ENCODE results near the gene DGKG. TPM values are rescaled to one million over a fixed set of nuclear protein-coding genes. Genes with fewer than 3 reads are reported as not detected.

DGKG gene
- total RNA-seq, 1 donor from 2014 or later = 0.71 TPM

DNA sequence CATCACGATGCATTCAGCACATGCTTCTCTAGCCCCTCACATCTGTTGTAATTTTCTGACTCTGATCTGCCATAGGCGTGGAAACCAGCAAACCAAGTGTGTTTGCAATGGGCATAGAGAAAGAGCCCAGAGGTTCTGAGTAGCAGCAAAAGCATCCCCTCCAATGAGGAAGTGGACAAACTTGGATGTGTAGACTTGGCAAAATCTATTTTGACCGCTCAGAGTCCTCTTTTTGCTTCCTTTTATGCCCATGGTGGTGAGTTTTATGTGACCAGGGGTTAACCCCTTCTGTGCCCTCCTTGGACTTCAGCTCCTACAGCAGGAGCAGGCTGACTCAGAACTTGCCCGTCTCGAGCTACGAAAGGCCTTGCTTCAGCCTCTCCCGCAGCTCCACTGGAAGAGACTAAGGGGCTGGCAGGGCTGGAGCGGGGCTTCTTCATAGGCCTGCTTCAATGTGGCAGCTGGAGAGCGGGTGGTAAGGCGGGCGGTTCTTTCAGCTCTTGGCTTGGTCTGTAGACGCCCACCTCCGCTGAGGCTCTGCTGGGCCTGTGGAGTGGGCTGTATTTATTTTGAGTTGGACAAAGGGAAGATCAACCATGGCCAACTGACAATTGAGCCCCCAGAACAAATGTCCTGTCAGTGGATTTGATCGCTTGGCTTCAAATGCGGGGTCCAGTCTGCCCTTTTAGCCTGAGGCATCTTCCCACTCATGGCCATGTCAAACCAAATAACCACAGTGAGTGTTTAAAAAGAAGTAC is 246.6 kb downstream of the DGKG start:
- intact Hi-C loops (cut with micrococcal nuclease) = no loop called here

DNA sequence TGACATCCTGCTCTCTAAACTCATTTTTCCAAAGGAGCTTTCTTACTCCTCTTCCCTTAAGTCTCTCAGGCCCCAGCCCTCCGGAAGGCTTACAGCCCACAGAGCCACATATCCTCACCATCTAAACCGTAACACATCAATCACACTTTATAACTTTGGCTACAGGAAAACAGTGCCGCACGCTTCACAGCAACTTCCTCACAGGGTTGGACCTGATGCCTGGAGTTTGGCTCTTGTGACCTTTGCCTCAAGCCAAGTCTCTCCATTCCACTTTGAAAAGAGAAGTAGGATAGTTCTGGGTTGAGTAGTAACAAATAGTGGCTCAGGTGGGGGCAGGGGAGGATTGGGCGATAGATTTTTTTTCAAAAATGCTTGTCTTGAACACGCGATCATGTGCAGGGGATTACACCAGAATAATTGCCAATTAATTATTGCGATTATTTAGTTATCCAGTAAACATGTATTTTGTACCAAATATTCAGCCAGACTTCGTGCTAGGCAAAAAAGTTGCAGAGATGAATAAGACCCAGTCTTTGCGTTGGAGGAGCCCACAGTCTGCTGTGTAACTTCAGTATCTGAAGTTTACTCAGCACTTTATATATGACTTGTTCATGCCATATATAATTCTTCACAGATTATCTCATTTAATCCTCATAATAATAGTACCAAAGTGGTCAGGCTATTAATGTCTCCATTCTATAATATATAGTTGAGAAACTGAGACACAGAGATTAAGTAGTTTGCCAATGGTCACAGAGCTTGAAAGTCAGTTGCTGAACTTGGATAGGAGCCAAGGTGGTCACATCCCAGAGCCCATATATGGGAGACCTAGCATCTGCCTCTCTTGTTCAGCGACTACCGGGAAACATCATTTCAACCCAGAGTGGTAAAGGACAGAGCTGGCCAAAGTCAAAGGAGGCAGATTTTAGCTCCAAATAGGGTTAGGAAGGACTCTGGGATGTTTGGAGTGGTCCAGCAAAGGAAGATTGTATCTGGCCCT is 250.8 kb downstream of the DGKG start:
- intact Hi-C loops (cut with micrococcal nuclease) = no loop called here

DNA sequence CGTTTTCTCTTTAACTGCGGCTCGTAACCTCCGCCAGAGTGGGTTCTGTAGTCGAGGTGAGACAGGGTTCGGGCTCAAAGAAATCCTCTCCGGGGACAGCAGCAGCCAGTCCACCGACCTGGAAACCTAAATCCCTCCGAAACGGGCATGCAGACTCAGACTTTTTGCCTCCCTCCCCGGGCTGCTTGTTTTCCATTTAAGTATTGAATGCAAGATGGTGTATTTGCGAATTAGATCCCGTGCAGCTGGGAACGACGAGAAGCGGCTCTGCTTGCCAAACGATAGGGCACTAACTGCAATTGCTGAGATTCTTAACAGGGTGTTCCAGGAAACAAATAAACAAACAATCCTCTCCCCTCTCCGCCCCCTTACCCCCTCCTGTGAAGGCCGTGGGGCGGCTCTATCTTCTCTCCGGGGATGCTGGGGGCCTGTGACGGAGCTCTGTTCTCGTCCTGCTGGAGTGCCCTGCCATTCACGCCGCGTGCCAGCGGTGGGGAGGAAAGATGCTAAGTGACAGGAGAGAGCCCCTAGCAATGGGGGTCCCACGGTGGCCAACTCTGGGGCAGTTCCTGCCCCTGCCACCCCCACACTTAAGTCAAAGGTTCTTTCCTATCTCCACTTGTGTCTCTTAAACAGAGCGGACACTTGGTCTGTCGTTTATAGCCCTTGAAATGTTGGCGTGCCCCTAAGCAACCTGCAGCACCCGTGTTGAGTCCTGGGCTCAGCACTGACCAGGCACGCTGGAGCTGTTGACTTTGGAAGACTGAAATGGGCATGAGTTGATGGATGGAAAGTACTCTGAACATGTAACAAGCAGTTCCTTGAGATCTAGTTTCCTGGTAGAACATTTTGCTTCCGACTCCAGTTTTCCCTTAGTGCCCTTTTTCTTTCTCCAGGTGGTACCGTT is 251.9 kb downstream of the DGKG start:
- intact Hi-C loops (cut with micrococcal nuclease) = loop anchor here (1.0 to 5.0 kb wide), 17 partner anchors 41 to 1298 kb away; partner anchors contain the start of genes DNAJB11, EIF4A2, RFC4 and RPL39L

DNA sequence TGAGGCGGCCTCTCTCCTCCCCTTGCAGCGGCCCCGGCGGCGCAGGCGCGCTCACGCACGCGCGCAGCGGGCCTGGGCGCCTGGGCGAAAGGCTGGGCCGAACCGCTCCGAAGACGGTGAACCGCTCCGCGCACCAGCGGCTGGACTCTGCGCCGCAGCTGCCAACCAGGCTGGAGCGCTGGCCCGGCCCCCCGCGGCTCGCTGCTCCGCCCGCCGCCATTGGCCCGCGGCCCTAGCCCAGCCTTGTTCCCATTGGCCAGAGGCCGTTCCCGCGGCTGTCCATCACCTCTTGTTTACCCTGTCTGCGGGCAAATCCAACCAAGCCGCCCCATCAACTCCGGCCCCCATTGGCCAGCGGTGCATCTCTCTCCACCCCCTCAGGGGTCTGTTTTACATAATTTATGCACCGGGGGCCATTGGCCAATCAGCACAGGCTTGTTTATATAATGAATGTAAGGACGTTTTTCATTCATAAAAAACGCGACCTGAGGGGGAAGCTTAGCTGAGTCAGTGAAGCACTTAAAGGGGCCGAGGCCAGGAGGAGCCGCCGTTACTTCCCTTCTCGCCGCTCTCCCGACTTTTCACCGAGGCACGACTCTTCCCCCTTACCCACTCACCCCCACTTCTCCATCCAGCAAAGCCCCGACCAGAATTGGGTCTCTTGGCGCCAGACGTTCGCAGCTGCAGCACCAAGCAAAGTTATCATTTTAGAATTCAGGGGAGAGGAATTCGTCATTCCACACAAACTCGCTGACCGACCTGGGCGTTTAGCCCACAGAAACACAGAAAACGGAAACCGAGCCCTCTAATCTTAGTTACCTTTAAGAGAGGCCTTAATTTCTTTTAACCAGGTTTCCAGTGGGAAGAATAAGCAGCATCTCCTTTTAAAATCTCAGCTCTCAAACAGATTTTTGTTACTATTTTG is 252.8 kb downstream of the DGKG start, which contains the start of gene ETV5:
Gene ETV5, minus strand, starts transcription at position 149 of the 925 bp plus-strand sequence. CDS start 3,221 bp downstream, outside the sequence.
- intact Hi-C loops (cut with micrococcal nuclease) = loop anchor here (1.0 to 5.0 kb wide), 17 partner anchors 42 to 1297 kb away; partner anchors contain the start of genes DNAJB11, EIF4A2, RFC4 and RPL39L

DNA sequence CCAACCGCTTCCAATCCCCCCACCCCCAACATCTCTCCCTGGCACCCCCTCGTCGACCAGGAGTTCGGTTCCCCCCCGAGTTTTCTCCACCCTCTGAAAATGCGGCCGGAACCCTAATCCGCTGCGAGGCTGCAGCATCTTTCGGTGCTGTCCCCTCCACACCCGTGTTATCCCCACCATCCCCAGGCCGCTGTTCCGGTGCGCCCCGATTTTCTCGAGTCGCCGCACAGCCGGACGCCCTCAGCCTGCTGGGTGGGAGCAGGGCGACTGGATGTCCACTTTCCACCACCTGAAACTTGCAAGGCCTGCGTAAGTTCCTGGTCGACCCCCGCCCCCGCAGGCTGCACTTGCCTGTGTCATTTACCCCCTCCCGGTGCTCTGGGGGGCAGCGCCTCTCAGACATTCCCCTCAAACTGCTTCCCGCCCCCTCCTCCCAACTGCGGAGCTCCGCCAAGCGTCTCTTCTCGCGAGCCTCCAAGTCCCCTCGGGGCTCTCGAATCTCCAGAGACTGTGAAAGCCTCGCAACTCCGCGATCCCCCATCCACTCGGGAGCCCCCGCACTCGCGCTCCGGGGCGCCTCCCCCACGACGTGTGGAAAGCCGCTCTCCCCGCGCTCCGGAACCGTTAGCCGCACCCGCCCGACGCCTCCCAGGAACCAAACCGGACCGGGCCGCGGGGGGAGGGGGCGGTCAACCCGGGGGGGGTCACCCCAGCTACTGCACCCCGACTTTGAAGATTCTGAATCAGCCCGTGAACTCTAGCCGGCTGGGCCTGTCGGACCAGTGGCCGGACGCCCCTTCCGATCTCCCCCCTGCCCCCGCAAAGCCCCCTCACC is 253.7 kb downstream of the DGKG start:
- intact Hi-C loops (cut with micrococcal nuclease) = loop anchor here (2.0 to 5.0 kb wide), 4 partner anchors 432 to 1296 kb away; partner anchors contain the start of genes SENP2 and VPS8

DNA sequence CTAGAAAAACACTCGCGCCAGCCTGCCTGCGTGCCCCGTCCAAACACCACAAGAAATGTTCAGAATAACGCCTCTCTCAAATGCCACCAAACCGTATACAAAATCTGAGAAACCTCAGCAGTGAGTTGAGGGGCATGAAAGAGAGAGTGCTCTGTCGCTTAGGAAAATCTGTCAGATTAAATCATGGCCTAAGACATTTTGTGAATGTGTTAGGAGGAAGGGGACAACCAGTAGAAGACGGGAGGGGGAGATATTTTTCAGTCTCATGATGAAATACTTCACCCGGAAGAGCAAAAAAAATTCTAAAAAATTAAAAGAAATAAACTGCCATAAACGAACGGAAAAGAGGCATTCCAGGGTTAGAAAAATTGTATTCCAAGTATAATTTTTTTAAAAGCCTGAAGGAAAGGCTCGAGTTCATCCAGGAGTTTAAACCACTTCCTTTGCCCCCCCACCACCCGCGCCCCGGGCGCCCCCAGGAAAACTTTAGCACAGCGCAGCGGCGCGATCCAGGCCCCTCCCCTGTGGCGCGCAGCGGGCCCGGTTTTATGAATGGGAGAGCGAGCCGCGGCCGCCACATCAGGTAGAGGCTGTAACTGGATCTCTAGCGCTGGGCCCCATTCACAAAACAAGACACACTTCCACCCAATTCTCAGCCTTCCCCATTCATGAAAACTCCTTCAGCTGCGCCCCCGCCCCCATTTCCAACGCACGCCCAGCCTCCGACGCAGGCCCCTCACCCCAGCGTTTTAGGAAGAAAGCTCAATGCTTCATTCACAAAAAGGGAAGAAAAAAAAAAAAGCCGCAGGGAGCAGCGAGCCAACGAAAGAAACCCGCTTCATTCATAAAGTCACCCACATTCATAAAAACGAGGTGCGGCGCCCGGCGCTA is 254.6 kb downstream of the DGKG start:
- intact Hi-C loops (cut with micrococcal nuclease) = loop anchor here (2.0 to 5.0 kb wide), 4 partner anchors 433 to 1295 kb away; partner anchors contain the start of genes SENP2 and VPS8

DNA sequence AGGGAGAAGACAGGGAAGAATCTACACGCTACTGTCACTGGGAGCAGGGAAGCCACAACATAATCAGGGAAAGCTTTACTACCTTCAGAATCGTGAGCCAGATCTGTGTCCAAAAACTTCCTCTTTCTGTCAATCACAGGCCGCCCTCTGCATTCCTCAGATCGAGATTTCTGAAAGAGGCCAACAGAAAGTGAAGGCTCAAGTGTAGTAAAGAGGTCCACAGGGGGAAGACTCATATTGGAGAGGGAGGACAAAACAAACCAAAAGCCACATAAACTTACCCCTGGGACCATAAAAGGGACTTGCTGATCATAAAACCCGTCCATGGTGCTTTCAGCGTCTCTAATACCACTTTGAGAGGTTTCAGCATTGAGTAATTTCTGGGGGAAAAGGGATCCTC is 256.5 kb downstream of the DGKG start:
- intact Hi-C loops (cut with micrococcal nuclease) = loop anchor here (5.0 kb wide), 3 partner anchors 518 to 1293 kb away; partner anchors contain the start of genes SENP2 and VPS8

DNA sequence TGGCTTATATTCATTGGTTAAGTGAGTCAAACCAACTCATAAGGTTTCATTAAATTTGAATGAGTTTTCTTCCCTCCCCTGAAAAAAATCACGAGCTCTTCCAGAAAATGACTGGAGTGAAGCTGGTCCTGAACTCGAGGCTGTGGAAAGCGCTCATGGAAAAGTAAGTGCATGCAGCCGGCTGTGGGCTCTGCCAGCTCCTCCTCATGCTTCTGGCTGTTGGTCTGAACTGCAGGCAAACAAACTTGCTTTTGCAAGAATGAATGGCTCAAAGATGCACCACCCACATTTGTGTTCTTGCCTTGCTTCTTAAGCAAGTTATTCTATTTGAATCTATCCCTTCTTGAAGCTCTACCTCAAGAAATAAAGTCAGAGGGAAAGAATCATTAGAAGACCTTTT is 259.3 kb downstream of the DGKG start:
- intact Hi-C loops (cut with micrococcal nuclease) = no loop called here

DNA sequence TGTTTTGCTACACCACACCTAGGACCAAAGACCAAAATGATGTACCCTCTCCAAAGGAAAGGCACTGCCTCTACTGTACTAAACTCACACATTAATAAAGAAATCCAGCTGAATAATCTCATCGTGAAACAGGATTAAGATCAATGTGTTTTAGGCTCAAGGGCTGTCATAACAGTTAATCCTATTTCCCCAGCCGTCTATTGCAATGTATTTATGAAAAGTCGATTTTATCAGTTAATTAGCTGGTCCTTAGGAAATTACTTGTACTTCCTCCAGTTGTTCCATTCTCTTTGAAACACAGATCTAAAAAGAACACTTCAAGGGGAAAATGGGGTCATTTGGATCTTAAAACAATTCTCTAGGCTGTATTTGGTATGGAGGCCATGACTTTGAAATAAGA is 261.6 kb downstream of the DGKG start:
- intact Hi-C loops (cut with micrococcal nuclease) = no loop called here

DNA sequence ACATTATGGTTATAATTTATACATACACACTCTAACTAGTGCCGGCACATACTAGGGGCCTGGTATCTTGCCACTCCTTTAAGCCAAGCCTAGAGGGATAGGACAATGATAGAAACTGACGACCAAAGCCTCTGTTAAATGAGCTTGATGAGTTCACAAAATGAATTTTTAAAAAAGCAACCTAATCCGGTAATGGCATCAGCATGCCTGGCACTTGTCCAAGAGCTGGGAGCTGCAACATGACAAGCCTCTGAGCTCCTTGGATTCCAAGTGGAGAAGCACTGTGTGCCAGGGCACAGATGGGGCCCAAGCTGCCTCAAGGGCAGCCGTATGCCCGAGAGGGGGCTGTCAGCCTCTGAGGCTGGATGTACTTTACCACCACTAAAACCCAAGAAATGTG is 262.9 kb downstream of the DGKG start:
- intact Hi-C loops (cut with micrococcal nuclease) = no loop called here

DNA sequence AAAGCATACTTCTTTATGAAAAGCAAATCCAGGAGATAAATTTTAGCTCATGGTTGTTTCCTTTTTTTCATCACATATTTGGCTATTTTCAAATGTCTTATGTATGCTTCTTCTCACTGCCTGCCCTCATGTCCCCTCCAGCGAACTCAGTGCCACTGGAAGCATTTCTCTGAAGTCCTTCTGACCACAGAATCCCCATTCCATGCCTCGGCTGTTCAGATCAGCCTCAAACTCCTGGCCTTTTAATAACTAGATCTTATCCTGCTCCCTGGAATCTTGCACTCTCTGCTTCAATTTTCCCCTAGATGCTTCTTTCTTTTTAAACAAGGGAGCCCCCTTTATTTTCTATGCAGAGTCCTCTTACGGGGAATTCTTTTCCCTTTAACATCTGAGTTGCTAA is 263.3 kb downstream of the DGKG start:
- intact Hi-C loops (cut with micrococcal nuclease) = no loop called here

DNA sequence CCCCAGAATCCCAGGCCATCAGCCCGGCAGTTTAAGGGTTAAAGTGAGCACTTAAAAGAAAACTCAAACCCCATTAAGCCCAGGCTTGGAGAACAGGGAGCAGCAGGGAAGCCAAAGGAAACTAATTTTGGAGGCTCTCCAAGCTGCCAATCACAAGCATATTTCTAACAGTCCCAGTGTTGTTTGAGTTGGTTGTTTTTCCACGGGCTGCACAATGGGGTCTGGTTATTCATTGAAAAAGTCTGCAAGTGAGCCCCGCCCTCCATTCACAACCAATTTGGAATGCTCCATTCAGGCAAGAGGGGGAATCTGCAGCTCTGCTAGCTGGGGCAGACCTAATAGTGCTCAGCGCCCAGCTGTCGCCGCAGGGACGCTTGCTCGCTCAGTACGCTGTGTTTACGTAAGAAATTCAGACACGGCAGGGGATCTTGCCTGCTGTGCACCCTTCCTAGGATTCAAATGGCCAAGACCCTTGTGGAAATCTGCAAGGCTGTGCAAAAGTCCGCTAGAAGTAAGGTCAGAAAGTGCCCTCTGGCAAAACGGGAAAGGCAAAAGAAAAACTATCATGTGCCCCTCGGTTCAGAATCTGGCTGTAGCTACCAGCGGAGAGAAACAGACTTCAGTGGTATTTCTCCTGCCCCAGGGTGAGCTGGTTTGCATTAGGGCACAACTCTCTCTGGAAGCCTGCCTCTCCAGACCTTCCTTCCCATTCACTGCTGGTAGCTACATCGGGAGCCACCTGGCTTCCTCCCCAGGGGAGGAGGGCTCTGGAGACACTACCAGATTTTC is 264.2 kb downstream of the DGKG start:
- intact Hi-C loops (cut with micrococcal nuclease) = no loop called here

DNA sequence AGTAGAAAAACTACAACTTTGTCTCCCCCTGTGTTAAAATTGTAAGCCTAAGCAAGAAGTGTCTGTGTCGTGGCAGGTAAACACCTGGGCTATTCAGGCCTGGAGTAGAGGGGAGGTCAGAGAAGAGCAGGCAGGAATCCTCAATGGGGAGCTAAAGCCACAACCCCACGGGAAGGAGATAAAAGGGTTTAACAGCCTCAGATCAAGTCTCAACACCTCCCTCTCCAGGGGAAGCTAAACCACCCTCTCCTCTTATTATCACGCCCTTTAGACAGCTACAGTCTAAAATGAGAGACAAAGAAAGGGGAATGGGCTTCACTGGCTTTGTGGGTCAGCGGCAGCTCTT is 264.7 kb downstream of the DGKG start:
- intact Hi-C loops (cut with micrococcal nuclease) = no loop called here

Data from T-helper 1 cell treated with Interleukin-12 subunit alpha and Interleukin-12 subunit beta and Interleukin-4 antibody, amounts not matched to agents 30 ng/mL and 1 ng/mL, for 36 hours (primary cell).